ENCODE measurements around the gene PARP1.

GRCh38 chr1:226373376-226373775 is 34.5 kb downstream of the PARP1 start:
- TF ChIP-seq CTCF (IDR thresholded peaks at IDR 0.05): no peak
- TF ChIP-seq EZH2phosphoT487 (IDR thresholded peaks at IDR 0.05): no peak

All from neural progenitor cell (in vitro differentiated cells).